CD14-positive monocyte (primary cell): Measurements from ENCODE around the gene MMRN2. TPM values are rescaled to one million over a fixed set of nuclear protein-coding genes. Genes with fewer than 3 reads are reported as not detected.

ENCODE experiments used
- DNase-seq, 3 donors: peaks; one replicate each; pipeline ENCODE4 v3.0.0-alpha.2; 2011 to 2022
- H2AFZ ChIP-seq: 2 replicates; pipeline ENCODE4 v1.6.0; 2012; ENCODE audit warnings: mild to moderate bottlenecking, low read depth, low read length, inconsistent platforms; ENCODE audit not compliant: insufficient read depth, poor library complexity, severe bottlenecking
- H3K27ac ChIP-seq, 2 donors: 1 replicate in 1 of 2; 2 replicates in 1 of 2; pipeline ENCODE4 v1.5.1; 2012 to 2013; ENCODE audit warnings: low read length in 2 of 2, control low read depth in 1 of 2, inconsistent platforms in 1 of 2, low read depth in 1 of 2, mild to moderate bottlenecking in 1 of 2
- H3K27me3 ChIP-seq, 2 donors: one replicate each; pipeline versions ENCODE4 v1.6.0 to v1.6.1; 2011 to 2013; ENCODE audit warnings: low read length in 2 of 2; ENCODE audit not compliant: control insufficient read depth in 2 of 2, insufficient read depth in 2 of 2
- H3K36me3 ChIP-seq, 2 donors: replicated peaks in 1 of 2; 1 replicate in 1 of 2; 2 replicates in 1 of 2; pipeline versions ENCODE4 v1.5.1 to v1.6.1; 2012 to 2013; ENCODE audit warnings: low read length in 2 of 2, control low read depth in 1 of 2, inconsistent platforms in 1 of 2, mild to moderate bottlenecking in 1 of 2; ENCODE audit not compliant: insufficient read depth in 2 of 2, control insufficient read depth in 1 of 2
- H3K4me1 ChIP-seq, 2 donors: 1 replicate in 1 of 2; 2 replicates in 1 of 2; pipeline versions ENCODE4 v1.5.1 to v1.6.1; 2012 to 2013; ENCODE audit warnings: low read length in 2 of 2, control low read depth in 1 of 2, inconsistent platforms in 1 of 2, mild to moderate bottlenecking in 1 of 2, moderate library complexity in 1 of 2; ENCODE audit not compliant: insufficient read depth in 2 of 2, control insufficient read depth in 1 of 2
- H3K4me2 ChIP-seq: replicated peaks from 2 replicates; pipeline ENCODE3; 2012; ENCODE audit warnings: low read length, moderate library complexity, mild to moderate bottlenecking; ENCODE audit not compliant: poor library complexity, severe bottlenecking; ENCODE audit errors: extremely low read depth
- H3K4me3 ChIP-seq, 3 experiments: fragments of 200-600 bp in 1 of 3; sonication (generic) in 1 of 3; replicated peaks in 1 of 3; 1 replicate in 2 of 3; 2 replicates in 1 of 3; pipeline ENCODE4 v1.5.1; 2011 to 2013; ENCODE audit warnings: low read length in 3 of 3, mild to moderate bottlenecking in 3 of 3, control low read depth in 2 of 3, low read depth in 2 of 3, inconsistent platforms in 1 of 3, moderate library complexity in 1 of 3
- H3K79me2 ChIP-seq: 2 replicates; pipeline ENCODE4 v1.6.0; 2012; ENCODE audit warnings: mild to moderate bottlenecking, control low read depth, inconsistent platforms, low read length, moderate library complexity; ENCODE audit not compliant: insufficient read depth
- H3K9ac ChIP-seq: 2 replicates; pipeline ENCODE4 v1.6.0; 2017; ENCODE audit warnings: low read length, mild to moderate bottlenecking; ENCODE audit not compliant: insufficient read depth, poor library complexity, severe bottlenecking
- H3K9me3 ChIP-seq, 2 donors: replicated peaks in 1 of 2; 1 replicate in 1 of 2; 2 replicates in 1 of 2; pipeline versions ENCODE4 v1.5.1 to v1.6.1; 2012 to 2013; ENCODE audit warnings: low read length in 2 of 2, control low read depth in 1 of 2; ENCODE audit not compliant: control insufficient read depth in 1 of 2, insufficient read depth in 1 of 2
- H4K20me1 ChIP-seq: 2 replicates; pipeline ENCODE4 v1.6.0; 2012; ENCODE audit warnings: mild to moderate bottlenecking, low read length, control low read depth, moderate library complexity; ENCODE audit not compliant: insufficient read depth
- H3K27ac Mint-ChIP-seq, 7 donors: one replicate each; pipeline ENCODE4 v1.8.0; 2020; ENCODE audit warnings: mild to moderate bottlenecking in 7 of 7, mixed read lengths in 7 of 7, moderate library complexity in 6 of 7, inconsistent platforms in 2 of 7
- H3K27me3 Mint-ChIP-seq, 3 donors: one replicate each; pipeline ENCODE4 v1.8.0; 2021 to 2022; ENCODE audit warnings: low read depth in 3 of 3, mild to moderate bottlenecking in 3 of 3, mixed read lengths in 3 of 3, moderate library complexity in 3 of 3, inconsistent platforms in 1 of 3
- H3K36me3 Mint-ChIP-seq, 2 donors: one replicate each; pipeline ENCODE4 v1.8.0; 2020; ENCODE audit warnings: mixed read lengths in 2 of 2, inconsistent platforms in 1 of 2, mild to moderate bottlenecking in 1 of 2
- H3K4me1 Mint-ChIP-seq: one replicate; pipeline ENCODE4 v1.8.0; 2020; ENCODE audit warnings: mild to moderate bottlenecking, mixed read lengths
- H3K4me3 Mint-ChIP-seq, 2 donors: one replicate each; pipeline ENCODE4 v1.8.0; 2020; ENCODE audit warnings: mild to moderate bottlenecking in 2 of 2, mixed read lengths in 2 of 2, moderate library complexity in 1 of 2
- H3K9me3 Mint-ChIP-seq, 7 donors: one replicate each; pipeline ENCODE4 v1.8.0; 2020 to 2022; ENCODE audit warnings: mixed read lengths in 7 of 7, mild to moderate bottlenecking in 6 of 7, moderate library complexity in 6 of 7, inconsistent platforms in 2 of 7
- WGBS: methylation state at CpG from one replicate; pipeline ENCODE4 v1.1.5; 2013; ENCODE audit warnings: missing lambda C conversion rate; ENCODE audit not compliant: insufficient coverage; 5-methylcytosine and 5-hydroxymethylcytosine counted together
- intact Hi-C, 2 donors: fragments of 100-400 bp; cut with micrococcal nuclease; formaldehyde crosslinking; loops; one replicate each; pipeline versions ENCODE4 v1.15.0 to v1.15.1; 2023
- polyA plus RNA-seq, 3 donors: library from polyadenylated mRNA; depleted of rRNA in 1 of 3; unstranded in 2 of 3; stranded (reverse) in 1 of 3; fragments of 300-500 nt in 2 of 3; fragments of >200 nt in 1 of 3; fragmentation: Illumina TruSeq in 2 of 3; gene quantifications; 1 replicate in 2 of 3; 2 replicates in 1 of 3; pipeline ENCODE4 v1.2.3, GENCODE V29; 2012 to 2021
- TF ChIP-seq, protein P1 (sequence below): fragments of 200-600 bp; IDR thresholded peaks from one replicate; pipeline ENCODE4 v1.8.0; 2022; ENCODE audit warnings: antibody characterized with exemption, mild to moderate bottlenecking

The MMRN2 gene
- polyA plus RNA-seq, 3 donors, result 0.07 to 1.8 TPM; not detected in 1

DNA sequence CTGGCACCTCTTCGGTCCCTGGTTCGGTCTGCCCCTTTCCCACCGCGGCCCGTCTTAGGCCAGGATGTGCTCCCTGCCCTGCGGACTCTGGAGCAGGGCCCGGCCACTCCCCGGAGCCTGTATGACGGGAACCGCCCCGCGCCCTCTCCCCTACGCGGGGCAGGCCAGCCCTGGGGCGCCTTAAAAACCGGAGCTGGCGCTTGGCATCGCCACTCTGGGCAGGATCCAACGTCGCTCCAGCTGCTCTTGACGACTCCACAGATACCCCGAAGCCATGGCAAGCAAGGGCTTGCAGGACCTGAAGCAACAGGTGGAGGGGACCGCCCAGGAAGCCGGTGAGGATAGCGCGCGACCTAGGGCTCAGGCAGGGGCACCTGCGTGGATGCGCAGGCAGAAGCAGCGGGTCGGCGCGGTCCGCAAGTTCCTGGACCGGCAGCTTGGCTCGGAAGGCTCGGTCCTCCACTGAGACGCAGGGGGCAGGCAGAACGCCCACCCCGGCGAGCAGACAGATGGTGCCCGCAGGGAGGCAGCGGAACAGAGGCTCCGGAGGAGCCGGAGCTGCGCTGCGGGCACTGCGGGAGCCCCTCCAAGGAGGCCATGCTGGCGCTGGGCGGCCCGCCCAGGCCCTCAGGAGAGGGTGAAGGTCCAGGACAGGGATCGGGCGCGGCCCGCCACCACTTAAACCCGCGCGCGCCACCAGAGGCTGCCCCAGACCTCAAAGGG, 11.0 kb upstream of the MMRN2 start, which contains the start of gene ADIRF:
Gene ADIRF (plus strand): TSS at position 212 of the 723 bp plus-strand sequence. CDS start 63 bp downstream, at position 275.
- H3K9me3 Mint-ChIP-seq, result peaks cover 0 to 7% (median 0%) of the 10 kb centered on the region in 7 donors
- H3K27me3 Mint-ChIP-seq, result peaks cover 52 to 81% (median 59%) of the 10 kb centered on the region in 3 donors
- peak within 1 kb of the TSS in 1 of 3 experiments; percentile 24 for H3K4me3 ChIP-seq
- no peaks in the 10 kb centered on the region for H3K36me3 ChIP-seq
- peaks cover 0 to 4% of the 10 kb centered on the region in 2 donors for H3K36me3 Mint-ChIP-seq
- H3K27ac ChIP-seq, result no peak within 1 kb of the TSS
- no peak within 1 kb of the TSS for H3K9ac ChIP-seq
- no peaks in the 10 kb centered on the region for H4K20me1 ChIP-seq
- H3K27me3 ChIP-seq, result peaks cover 19 to 49% of the 10 kb centered on the region in 2 donors
- no peaks in the 10 kb centered on the region for H3K79me2 ChIP-seq
- H3K4me1 ChIP-seq, result peaks cover 40 to 50% of the 10 kb centered on the region in 2 donors
- H3K4me1 Mint-ChIP-seq, result peaks cover 39% of the 10 kb centered on the region
- no peaks in the 10 kb centered on the region for H3K9me3 ChIP-seq
- no peak for DNase-seq
- peak within 1 kb of the TSS; percentile 27 for H2AFZ ChIP-seq
- TF ChIP-seq, protein P1, sequence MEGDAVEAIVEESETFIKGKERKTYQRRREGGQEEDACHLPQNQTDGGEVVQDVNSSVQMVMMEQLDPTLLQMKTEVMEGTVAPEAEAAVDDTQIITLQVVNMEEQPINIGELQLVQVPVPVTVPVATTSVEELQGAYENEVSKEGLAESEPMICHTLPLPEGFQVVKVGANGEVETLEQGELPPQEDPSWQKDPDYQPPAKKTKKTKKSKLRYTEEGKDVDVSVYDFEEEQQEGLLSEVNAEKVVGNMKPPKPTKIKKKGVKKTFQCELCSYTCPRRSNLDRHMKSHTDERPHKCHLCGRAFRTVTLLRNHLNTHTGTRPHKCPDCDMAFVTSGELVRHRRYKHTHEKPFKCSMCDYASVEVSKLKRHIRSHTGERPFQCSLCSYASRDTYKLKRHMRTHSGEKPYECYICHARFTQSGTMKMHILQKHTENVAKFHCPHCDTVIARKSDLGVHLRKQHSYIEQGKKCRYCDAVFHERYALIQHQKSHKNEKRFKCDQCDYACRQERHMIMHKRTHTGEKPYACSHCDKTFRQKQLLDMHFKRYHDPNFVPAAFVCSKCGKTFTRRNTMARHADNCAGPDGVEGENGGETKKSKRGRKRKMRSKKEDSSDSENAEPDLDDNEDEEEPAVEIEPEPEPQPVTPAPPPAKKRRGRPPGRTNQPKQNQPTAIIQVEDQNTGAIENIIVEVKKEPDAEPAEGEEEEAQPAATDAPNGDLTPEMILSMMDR, result no peak
- intact Hi-C loops, result no loop called here
- peak within 1 kb of the TSS in 2 of 7 donors; percentile 23 to 76 for H3K27ac Mint-ChIP-seq
- WGBS, result 8% methylated on average over 56 of the region's 59 CpGs
- H3K4me2 ChIP-seq, result peak within 1 kb of the TSS; percentile 21
- peak within 1 kb of the TSS; percentile 27 to 73 for H3K4me3 Mint-ChIP-seq

DNA sequence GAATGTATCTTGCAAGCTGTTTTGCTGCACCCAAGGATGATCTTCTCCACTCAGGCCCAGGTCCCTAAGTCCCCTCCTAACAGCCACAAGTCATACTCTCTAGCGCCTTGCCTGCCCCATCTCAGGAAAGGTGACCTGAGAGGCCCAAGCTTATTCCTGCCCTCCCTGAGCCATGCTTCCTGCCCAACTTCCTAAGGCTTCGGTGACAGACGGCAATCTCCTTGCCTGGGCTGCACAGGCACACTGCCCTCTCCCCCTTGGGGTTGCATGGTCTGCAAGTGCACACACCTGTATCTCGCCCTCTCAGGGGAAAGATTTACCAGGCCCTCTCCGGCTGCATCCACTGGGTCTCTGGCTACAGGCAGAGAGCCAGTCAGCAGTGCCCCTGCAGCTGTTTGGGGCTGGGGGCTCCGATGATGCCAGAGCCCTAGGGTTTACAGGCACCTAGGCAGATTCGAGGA, 10.1 kb upstream of the MMRN2 start:
- H3K27me3 ChIP-seq, result peaks cover 19 to 45% of the 10 kb centered on the region in 2 donors
- 77% methylated on average over 6 of the region's 7 CpGs for WGBS
- H3K4me2 ChIP-seq, result no peak overlapping the region
- Mint-ChIP-seq H3K27me3 (peaks cover 47 to 74% (median 55%) of the 10 kb centered on the region in 3 donors), H3K36me3 (peaks cover 0 to 4% of the 10 kb centered on the region in 2 donors), H3K27ac (no peak overlapping the region), H3K9me3 (peaks cover 0 to 7% (median 0%) of the 10 kb centered on the region in 7 donors), H3K4me3 (peak overlapping the region in 1 of 2 donors; percentile 73), H3K4me1 (peaks cover 40% of the 10 kb centered on the region)
- H3K4me3 ChIP-seq, result no peak overlapping the region
- H3K4me1 ChIP-seq, result peaks cover 43 to 53% of the 10 kb centered on the region in 2 donors
- DNase-seq, result no peak
- intact Hi-C loops, result no loop called here
- H3K9ac ChIP-seq, result no peak overlapping the region
- no peaks in the 10 kb centered on the region for H3K36me3 ChIP-seq
- H4K20me1 ChIP-seq, result no peaks in the 10 kb centered on the region
- no peaks in the 10 kb centered on the region for H3K9me3 ChIP-seq
- H3K79me2 ChIP-seq, result no peaks in the 10 kb centered on the region
- H3K27ac ChIP-seq, result no peak overlapping the region
- TF ChIP-seq, protein P1, result no peak
- H2AFZ ChIP-seq, result no peak overlapping the region
